Ascending aorta (tissue), 2 donors: ENCODE results near the gene IGFBP1. TPM values are rescaled to one million over a fixed set of nuclear protein-coding genes. Genes with fewer than 3 reads are reported as not detected.
"Not testable (repeated sequence)": the region's sequence is repeated elsewhere in the genome, so short reads cannot be mapped to it uniquely, and the experiment has no call there.

ENCODE experiments used
- DNase-seq, 2 donors: peaks; one replicate each; pipeline ENCODE4 v3.0.0-alpha.2; 2019; ENCODE audit warnings: low spot score in 2 of 2
- H3K27ac ChIP-seq, 2 donors: fragments of 200-600 bp; sonication (generic); one replicate each; pipeline ENCODE4 v1.5.1; 2016 to 2017; ENCODE audit warnings: mild to moderate bottlenecking in 1 of 2
- H3K27me3 ChIP-seq: fragments of 200-600 bp; sonication (generic); one replicate; pipeline ENCODE4 v1.5.1; 2017
- H3K36me3 ChIP-seq, 2 donors: fragments of 200-600 bp; sonication (generic); one replicate each; pipeline ENCODE4 v1.5.1; 2016
- H3K4me1 ChIP-seq, 2 donors: fragments of 200-600 bp; sonication (generic); one replicate each; pipeline ENCODE4 v1.5.1; 2016 to 2017; ENCODE audit warnings: mild to moderate bottlenecking in 1 of 2
- H3K4me3 ChIP-seq, 2 donors: fragments of 200-600 bp; sonication (generic); one replicate each; pipeline ENCODE4 v1.5.1; 2016 to 2017; ENCODE audit warnings: mild to moderate bottlenecking in 1 of 2
- H3K9me3 ChIP-seq, 2 donors: fragments of 200-600 bp; sonication (generic); one replicate each; pipeline ENCODE4 v1.5.1; 2016
- intact Hi-C: fragments of 100-400 bp; cut with DNase I; formaldehyde crosslinking; loops from one replicate; pipeline ENCODE4 v1.15.1; 2023
- total RNA-seq: library from RNA; depleted of rRNA; stranded (reverse); fragments of >200 nt; gene quantifications from one replicate; pipeline ENCODE4 v1.1.0, GENCODE V29; 2016
- TF ChIP-seq, protein P1 (sequence below), 3 experiments: fragments of 200-600 bp in 2 of 3; fragments of 450-650 bp in 1 of 3; sonication (generic) in 2 of 3; IDR thresholded peaks; one replicate each; pipeline ENCODE4 v1.5.1; 2016 to 2019; ENCODE audit warnings: antibody characterized with exemption in 3 of 3, mild to moderate bottlenecking in 1 of 3, moderate library complexity in 1 of 3

IGFBP1 gene
- total RNA-seq, 1 donor from 2014 or later, result not detected

- Histone ChIP-seq H3K9me3 (no peaks in the 10 kb centered on the region), H3K36me3 (no peaks in the 10 kb centered on the region), H3K4me1 (no peaks in the 10 kb centered on the region), H3K4me3 (no peak overlapping the region), H3K27ac (no peak overlapping the region), H3K27me3 (no peaks in the 10 kb centered on the region)
- TF ChIP-seq, protein P1, sequence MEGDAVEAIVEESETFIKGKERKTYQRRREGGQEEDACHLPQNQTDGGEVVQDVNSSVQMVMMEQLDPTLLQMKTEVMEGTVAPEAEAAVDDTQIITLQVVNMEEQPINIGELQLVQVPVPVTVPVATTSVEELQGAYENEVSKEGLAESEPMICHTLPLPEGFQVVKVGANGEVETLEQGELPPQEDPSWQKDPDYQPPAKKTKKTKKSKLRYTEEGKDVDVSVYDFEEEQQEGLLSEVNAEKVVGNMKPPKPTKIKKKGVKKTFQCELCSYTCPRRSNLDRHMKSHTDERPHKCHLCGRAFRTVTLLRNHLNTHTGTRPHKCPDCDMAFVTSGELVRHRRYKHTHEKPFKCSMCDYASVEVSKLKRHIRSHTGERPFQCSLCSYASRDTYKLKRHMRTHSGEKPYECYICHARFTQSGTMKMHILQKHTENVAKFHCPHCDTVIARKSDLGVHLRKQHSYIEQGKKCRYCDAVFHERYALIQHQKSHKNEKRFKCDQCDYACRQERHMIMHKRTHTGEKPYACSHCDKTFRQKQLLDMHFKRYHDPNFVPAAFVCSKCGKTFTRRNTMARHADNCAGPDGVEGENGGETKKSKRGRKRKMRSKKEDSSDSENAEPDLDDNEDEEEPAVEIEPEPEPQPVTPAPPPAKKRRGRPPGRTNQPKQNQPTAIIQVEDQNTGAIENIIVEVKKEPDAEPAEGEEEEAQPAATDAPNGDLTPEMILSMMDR (IDR thresholded peaks at IDR 0.05), result no peak
- DNase-seq, result no peak
- intact Hi-C loops, result no loop called here
Observed at GRCh38 chr7:45938626-45939302, 50.5 kb downstream of the IGFBP1 start.

DNA sequence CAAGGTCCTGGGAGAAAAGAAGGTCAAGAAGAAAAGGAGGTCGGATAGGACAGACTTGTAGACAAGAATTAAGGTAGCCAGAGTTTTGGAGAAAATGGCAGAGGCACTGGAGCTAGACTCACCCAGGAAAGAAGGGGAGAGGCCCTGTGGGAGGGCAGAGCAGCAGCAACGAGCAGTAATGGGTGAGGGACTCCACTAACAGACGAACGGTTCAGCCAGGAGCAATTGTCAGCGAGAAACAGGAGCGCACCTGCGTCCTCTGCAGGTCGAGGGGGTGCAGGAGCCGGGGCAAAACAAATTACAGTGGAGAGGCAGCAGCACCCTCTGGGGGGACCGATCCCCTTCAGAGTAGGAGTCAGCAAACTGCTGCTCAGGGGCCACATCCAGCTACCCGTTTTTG lies 51.3 kb downstream of the IGFBP1 start:
- H3K27me3 ChIP-seq, result no peaks in the 10 kb centered on the region
- H3K9me3 ChIP-seq, result no peaks in the 10 kb centered on the region
- intact Hi-C loops, result no loop called here
- no peak for DNase-seq
- H3K4me3 ChIP-seq, result no peak overlapping the region
- no peak overlapping the region for H3K27ac ChIP-seq
- no peaks in the 10 kb centered on the region for H3K36me3 ChIP-seq
- H3K4me1 ChIP-seq, result no peaks in the 10 kb centered on the region
- TF ChIP-seq, protein P1 (IDR thresholded peaks at IDR 0.05), result no peak

GRCh38 chr7:45940237-45940781 lies 52.0 kb downstream of the IGFBP1 start:
- H3K27me3 ChIP-seq, H3K4me1 ChIP-seq, H3K27ac ChIP-seq, H3K36me3 ChIP-seq, H3K4me3 ChIP-seq, DNase-seq, H3K9me3 ChIP-seq, intact Hi-C loops: not testable (repeated sequence)

DNA sequence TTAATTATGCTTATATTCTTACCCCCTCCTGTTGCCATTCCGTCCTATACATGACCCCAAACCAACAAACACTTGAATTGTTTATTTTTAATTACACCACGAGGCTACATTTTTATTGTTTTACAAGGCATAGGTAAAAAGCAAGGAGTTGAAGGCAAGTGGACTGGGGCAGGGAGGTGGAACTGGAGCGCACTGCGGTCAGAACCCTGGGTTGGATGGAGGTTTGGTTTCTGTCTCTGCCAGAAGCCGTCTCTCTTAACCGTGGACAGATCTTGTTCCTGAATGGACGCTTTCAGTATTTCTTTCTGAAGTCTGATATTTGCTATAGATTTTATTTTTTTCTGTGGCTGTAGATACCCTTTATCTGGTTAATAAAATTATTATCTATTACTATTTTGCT lies 52.7 kb downstream of the IGFBP1 start:
- Histone ChIP-seq H3K27ac (no peak overlapping the region), H3K9me3 (no peaks in the 10 kb centered on the region), H3K4me3 (no peak overlapping the region), H3K27me3 (no peaks in the 10 kb centered on the region), H3K36me3 (no peaks in the 10 kb centered on the region), H3K4me1 (no peaks in the 10 kb centered on the region)
- intact Hi-C loops, result no loop called here
- TF ChIP-seq, protein P1 (IDR thresholded peaks at IDR 0.05), result no peak
- DNase-seq, result no peak

Other genes starting within 250 kb of the IGFBP1 start
- not detected for gene CCDC201, start 15.4 kb upstream of the IGFBP1 start, total RNA-seq
- gene IGFBP3, start 32.8 kb downstream of the IGFBP1 start, total RNA-seq, result 763 TPM